Gastrocnemius medialis (tissue), 4 donors: ENCODE results near the gene SH3GL1. TPM values are rescaled to one million over a fixed set of nuclear protein-coding genes. Genes with fewer than 3 reads are reported as not detected.
A peak's percentile ranks its signal among the peaks of the same experiment; 100 is the strongest.
"Not testable (repeated sequence)": the region's sequence is repeated elsewhere in the genome, so short reads cannot be mapped to it uniquely, and the experiment has no call there.

Experiments
- ATAC-seq, 2 donors: fragments of 150-250 bp; one replicate each; pipeline ENCODE4 v1.9.1; 2016
- DNase-seq, 2 donors: peaks; one replicate each; pipeline ENCODE4 v3.0.0-alpha.2; 2019
- H3K27ac ChIP-seq, 4 donors: fragments of 200-600 bp; sonication (generic); 1 replicate in 1 of 4; 2 replicates in 3 of 4; pipeline ENCODE4 v1.5.1; 2016 to 2018; ENCODE audit warnings: mild to moderate bottlenecking in 2 of 4, moderate library complexity in 1 of 4
- H3K27me3 ChIP-seq, 3 donors: fragments of 200-600 bp; sonication (generic) in 2 of 3; 1 replicate in 1 of 3; 2 replicates in 2 of 3; pipeline versions ENCODE4 v1.5.1 to v1.6.0; 2016 to 2019; ENCODE audit warnings: mild to moderate bottlenecking in 1 of 3, moderate library complexity in 1 of 3
- H3K36me3 ChIP-seq, 2 donors: fragments of 200-600 bp; sonication (generic) in 1 of 2; one replicate each; pipeline ENCODE4 v1.5.1; 2017 to 2018
- H3K4me1 ChIP-seq, 2 donors: fragments of 200-600 bp; sonication (generic) in 1 of 2; one replicate each; pipeline ENCODE4 v1.5.1; 2016 to 2017; ENCODE audit warnings: mild to moderate bottlenecking in 2 of 2
- H3K4me3 ChIP-seq, 4 donors: fragments of 200-600 bp; sonication (generic) in 3 of 4; 1 replicate in 1 of 4; 2 replicates in 3 of 4; pipeline ENCODE4 v1.5.1; 2016 to 2019; ENCODE audit warnings: mild to moderate bottlenecking in 2 of 4
- H3K9me3 ChIP-seq, 3 donors: fragments of 200-600 bp; sonication (generic) in 2 of 3; 1 replicate in 1 of 3; 2 replicates in 2 of 3; pipeline ENCODE4 v1.5.1; 2016 to 2019
- POLR2A ChIP-seq, 2 donors: fragments of 450-650 bp; IDR thresholded peaks; one replicate each; pipeline ENCODE4 v1.6.1; 2017; ENCODE audit warnings: antibody characterized with exemption in 2 of 2, mild to moderate bottlenecking in 2 of 2, moderate library complexity in 2 of 2
- in situ Hi-C, 4 donors: fragments of 200-750 bp; cut with MboI; loops; one replicate each; pipeline versions ENCODE4 v1.15.0 to v1.8.0; 2017; ENCODE audit warnings: low sequenced_read_pairs in 4 of 4
- intact Hi-C: fragments of 100-400 bp; cut with DNase I; formaldehyde crosslinking; loops from one replicate; pipeline ENCODE4 v1.15.1; 2023; ENCODE audit warnings: low total_unique reads
- total RNA-seq, 4 donors: library from RNA; depleted of rRNA; stranded (reverse); fragments of >200 nt; gene quantifications; one replicate each; pipeline versions ENCODE4 v1.1.0 to v1.2.3, GENCODE V29; 2016
- TF ChIP-seq, protein P1 (sequence below), 5 experiments: fragments of 450-650 bp in 3 of 5; fragments of 200-600 bp in 2 of 5; sonication (generic) in 2 of 5; IDR thresholded peaks in 4 of 5; conservative IDR thresholded peaks in 1 of 5; 1 replicate in 4 of 5; 2 replicates in 1 of 5; pipeline ENCODE4 v1.5.1; 2016 to 2019; ENCODE audit warnings: antibody characterized with exemption in 5 of 5, mild to moderate bottlenecking in 3 of 5, moderate library complexity in 3 of 5

SH3GL1 gene
- total RNA-seq, 4 donors from 2014 or later, result 11.6 to 19.4 (median 15.8) TPM

DNA sequence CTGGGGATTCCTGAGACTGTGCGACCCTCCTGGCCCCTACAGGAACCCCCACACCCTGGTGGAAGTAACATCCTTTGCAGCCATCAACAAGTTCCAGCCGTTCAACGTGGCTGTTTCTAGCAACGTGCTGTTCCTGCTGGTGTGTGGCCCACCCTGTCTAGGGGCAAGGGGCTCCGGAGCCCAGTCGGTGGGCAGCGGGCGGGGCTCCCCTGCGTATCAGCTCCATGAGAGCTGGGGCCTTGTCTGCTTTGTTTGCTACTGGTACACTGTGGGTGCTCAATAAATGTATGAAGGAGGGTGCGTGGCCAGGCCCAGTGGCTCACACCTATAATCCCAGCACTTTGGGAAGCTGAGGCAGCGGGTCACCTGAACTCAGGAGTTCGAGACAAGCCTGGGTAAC, 46.1 kb downstream of the SH3GL1 start:
- TF ChIP-seq, protein P1, sequence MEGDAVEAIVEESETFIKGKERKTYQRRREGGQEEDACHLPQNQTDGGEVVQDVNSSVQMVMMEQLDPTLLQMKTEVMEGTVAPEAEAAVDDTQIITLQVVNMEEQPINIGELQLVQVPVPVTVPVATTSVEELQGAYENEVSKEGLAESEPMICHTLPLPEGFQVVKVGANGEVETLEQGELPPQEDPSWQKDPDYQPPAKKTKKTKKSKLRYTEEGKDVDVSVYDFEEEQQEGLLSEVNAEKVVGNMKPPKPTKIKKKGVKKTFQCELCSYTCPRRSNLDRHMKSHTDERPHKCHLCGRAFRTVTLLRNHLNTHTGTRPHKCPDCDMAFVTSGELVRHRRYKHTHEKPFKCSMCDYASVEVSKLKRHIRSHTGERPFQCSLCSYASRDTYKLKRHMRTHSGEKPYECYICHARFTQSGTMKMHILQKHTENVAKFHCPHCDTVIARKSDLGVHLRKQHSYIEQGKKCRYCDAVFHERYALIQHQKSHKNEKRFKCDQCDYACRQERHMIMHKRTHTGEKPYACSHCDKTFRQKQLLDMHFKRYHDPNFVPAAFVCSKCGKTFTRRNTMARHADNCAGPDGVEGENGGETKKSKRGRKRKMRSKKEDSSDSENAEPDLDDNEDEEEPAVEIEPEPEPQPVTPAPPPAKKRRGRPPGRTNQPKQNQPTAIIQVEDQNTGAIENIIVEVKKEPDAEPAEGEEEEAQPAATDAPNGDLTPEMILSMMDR (IDR thresholded peaks at IDR 0.05 in 4 of 5, conservative IDR thresholded peaks at IDR 0.05 in 1 of 5), result no peak
- no peak for TF ChIP-seq POLR2A (IDR thresholded peaks at IDR 0.05)
- DNase-seq (no peak), ATAC-seq (no peak)
- Histone ChIP-seq H3K27me3 (no peaks in the 10 kb centered on the region), H3K9me3 (no peaks in the 10 kb centered on the region), H3K27ac (no peak overlapping the region), H3K4me1 (no peaks in the 10 kb centered on the region), H3K4me3 (no peak overlapping the region), H3K36me3 (no peaks in the 10 kb centered on the region)
- intact Hi-C loops, result no loop called here
- in situ Hi-C loops, result loop anchor here in 1 of 4 donors (10.0 kb wide), 1 partner anchor 89 kb away; no protein-coding TSS in a partner anchor

DNA sequence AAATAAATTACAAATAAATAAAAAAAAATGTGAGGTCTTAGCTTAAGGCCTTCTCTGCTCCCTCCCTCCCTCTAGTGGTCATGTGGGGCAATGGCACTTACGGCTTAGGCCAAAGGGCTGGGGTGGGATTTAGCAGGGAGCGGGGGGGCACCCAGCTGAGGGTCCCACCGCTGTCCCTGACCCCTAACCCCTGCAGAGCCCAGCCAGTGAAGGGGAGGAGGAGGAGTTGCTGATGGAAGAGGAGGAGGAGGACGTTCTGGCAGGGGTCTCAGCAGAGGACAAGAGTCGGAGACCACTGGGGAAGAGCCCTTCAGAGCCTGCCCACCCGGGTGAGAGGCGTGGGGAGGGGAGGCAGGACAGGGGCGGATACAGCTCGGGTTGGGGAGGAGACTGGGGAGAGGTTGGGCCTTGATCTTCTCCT, 47.6 kb downstream of the SH3GL1 start:
- ATAC-seq (peak; percentile 25 to 77), DNase-seq (no peak)
- intact Hi-C loops, result loop anchor here (1.0 kb wide), 1 partner anchor 85 kb away; no protein-coding TSS in a partner anchor
- H3K27ac ChIP-seq, result no peak overlapping the region
- no peak for TF ChIP-seq POLR2A (IDR thresholded peaks at IDR 0.05)
- TF ChIP-seq, protein P1 (IDR thresholded peaks at IDR 0.05 in 4 of 5, conservative IDR thresholded peaks at IDR 0.05 in 1 of 5), result peak; percentile 56 to 86 (median 67)
- H3K27me3 ChIP-seq, result no peaks in the 10 kb centered on the region
- in situ Hi-C loops, result loop anchor here in 1 of 4 donors (10.0 kb wide), 1 partner anchor 88 kb away; no protein-coding TSS in a partner anchor
- no peaks in the 10 kb centered on the region for H3K9me3 ChIP-seq
- no peaks in the 10 kb centered on the region for H3K4me1 ChIP-seq
- H3K4me3 ChIP-seq, result no peak overlapping the region
- no peaks in the 10 kb centered on the region for H3K36me3 ChIP-seq

- Histone ChIP-seq H3K4me1 (no peaks in the 10 kb centered on the region), H3K9me3 (no peaks in the 10 kb centered on the region), H3K27ac (no peak overlapping the region), H3K4me3 (no peak overlapping the region), H3K27me3 (no peaks in the 10 kb centered on the region), H3K36me3 (no peaks in the 10 kb centered on the region)
- in situ Hi-C loops (loop anchor here in 1 of 4 donors (10.0 kb wide), 1 partner anchor 86 kb away; no protein-coding TSS in a partner anchor), intact Hi-C loops (no loop called here)
- no peak for TF ChIP-seq POLR2A (IDR thresholded peaks at IDR 0.05)
- TF ChIP-seq, protein P1 (IDR thresholded peaks at IDR 0.05 in 4 of 5, conservative IDR thresholded peaks at IDR 0.05 in 1 of 5), result no peak
- ATAC-seq (no peak), DNase-seq (no peak)
These were observed 49.6 kb downstream of the SH3GL1 start for GRCh38 chr19:4350726-4351125.

DNA sequence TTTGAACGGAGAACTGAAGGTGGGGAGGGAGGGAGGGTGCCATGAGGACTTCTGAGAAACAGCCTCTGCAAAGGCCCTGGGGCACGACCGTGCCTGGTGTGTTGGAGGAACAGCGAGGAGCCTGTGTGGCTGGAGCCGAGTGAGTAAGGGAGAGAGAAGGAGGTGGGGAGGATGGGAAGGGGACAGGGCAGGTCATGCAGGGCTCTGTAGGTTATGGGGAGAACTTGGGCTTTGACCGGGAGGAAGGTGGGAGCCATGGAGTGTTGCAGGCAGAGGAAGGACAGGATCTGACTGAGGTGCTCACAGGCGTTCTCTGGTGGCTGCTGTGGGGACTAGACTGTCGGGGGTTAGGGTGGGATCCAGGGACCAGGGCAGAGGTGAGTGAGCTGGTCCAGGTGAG, 50.2 kb downstream of the SH3GL1 start:
- Histone ChIP-seq H3K27ac (no peak overlapping the region), H3K9me3 (no peaks in the 10 kb centered on the region), H3K36me3 (no peaks in the 10 kb centered on the region), H3K4me3 (no peak overlapping the region), H3K4me1 (peaks cover 0 to 4% of the 10 kb centered on the region in 2 donors), H3K27me3 (no peaks in the 10 kb centered on the region)
- no peak for ATAC-seq
- TF ChIP-seq, protein P1 (IDR thresholded peaks at IDR 0.05 in 4 of 5, conservative IDR thresholded peaks at IDR 0.05 in 1 of 5), result no peak
- TF ChIP-seq POLR2A (IDR thresholded peaks at IDR 0.05), result no peak
- intact Hi-C loops, result no loop called here
- DNase-seq, result no peak
- in situ Hi-C loops, result loop anchor here in 1 of 4 donors (10.0 kb wide), 1 partner anchor 85 kb away; no protein-coding TSS in a partner anchor

DNA sequence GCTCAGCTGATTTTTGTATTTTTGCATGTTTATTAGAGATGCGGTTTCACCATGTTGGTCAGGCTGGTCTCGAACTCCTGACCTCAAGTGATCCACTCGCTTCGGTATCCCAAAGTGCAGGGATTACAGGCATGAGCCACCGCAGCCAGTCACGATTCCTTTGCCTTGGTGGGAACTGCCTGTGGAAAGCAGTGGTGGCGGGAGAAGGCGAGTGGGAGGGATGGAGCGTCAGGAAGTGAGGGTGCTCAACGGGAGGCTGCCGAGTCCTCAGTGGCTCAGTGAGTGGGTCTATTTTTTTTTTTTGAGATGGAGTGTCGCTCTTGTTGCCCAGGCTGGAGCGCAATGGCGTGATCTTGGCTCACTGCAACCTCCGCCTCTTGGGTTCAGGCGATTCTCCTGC, 51.1 kb downstream of the SH3GL1 start:
- ATAC-seq, H3K36me3 ChIP-seq, H3K4me3 ChIP-seq, H3K27ac ChIP-seq, DNase-seq, H3K4me1 ChIP-seq, in situ Hi-C loops, H3K27me3 ChIP-seq, H3K9me3 ChIP-seq: not testable (repeated sequence)
- intact Hi-C loops, result loop anchor here (10.0 kb wide), 2 partner anchors 106 to 364 kb away; partner anchors contain the start of genes EEF2 and UBXN6
